NT2/D1 (cell line): ENCODE data around the gene SLC22A9.

Experiments
- DNase-seq: peaks from one replicate; pipeline ENCODE4 v3.0.0-alpha.2; 2011; ENCODE audit warnings: low read depth, low spot score
- H3K27me3 ChIP-seq: 2 replicates; pipeline ENCODE4 v1.6.0; 2011; ENCODE audit warnings: mild to moderate bottlenecking; ENCODE audit not compliant: insufficient read length, insufficient read depth
- H3K36me3 ChIP-seq: 2 replicates; pipeline ENCODE4 v1.6.1; 2011; ENCODE audit warnings: mild to moderate bottlenecking, low read length, mixed read lengths; ENCODE audit not compliant: insufficient read depth, insufficient read length
- H3K4me1 ChIP-seq: 2 replicates; pipeline ENCODE4 v1.5.1; 2011; ENCODE audit not compliant: insufficient read depth, insufficient read length
- H3K4me3 ChIP-seq: 2 replicates; pipeline ENCODE4 v1.5.1; 2011; ENCODE audit warnings: low read depth; ENCODE audit not compliant: insufficient read length
- H3K9ac ChIP-seq: 2 replicates; pipeline ENCODE4 v1.6.0; 2011; ENCODE audit warnings: low read depth; ENCODE audit not compliant: insufficient read length
- H3K9me3 ChIP-seq: 2 replicates; pipeline ENCODE4 v1.5.1; 2011; ENCODE audit warnings: mild to moderate bottlenecking, low read length; ENCODE audit not compliant: insufficient read depth
- SUZ12 ChIP-seq: IDR thresholded peaks from 2 replicates; pipeline ENCODE4 v1.6.1; 2011; ENCODE audit not compliant: insufficient read length, insufficient read depth; ENCODE audit errors: extremely low read depth
- YY1 ChIP-seq: IDR thresholded peaks from 2 replicates; pipeline ENCODE4 v1.6.1; 2011; ENCODE audit not compliant: insufficient read length, insufficient read depth
- ZNF274 ChIP-seq: IDR thresholded peaks from 2 replicates; pipeline ENCODE4 v1.6.1; 2011; ENCODE audit warnings: mild to moderate bottlenecking, low read depth, low read length

Gene SLC22A9

DNA sequence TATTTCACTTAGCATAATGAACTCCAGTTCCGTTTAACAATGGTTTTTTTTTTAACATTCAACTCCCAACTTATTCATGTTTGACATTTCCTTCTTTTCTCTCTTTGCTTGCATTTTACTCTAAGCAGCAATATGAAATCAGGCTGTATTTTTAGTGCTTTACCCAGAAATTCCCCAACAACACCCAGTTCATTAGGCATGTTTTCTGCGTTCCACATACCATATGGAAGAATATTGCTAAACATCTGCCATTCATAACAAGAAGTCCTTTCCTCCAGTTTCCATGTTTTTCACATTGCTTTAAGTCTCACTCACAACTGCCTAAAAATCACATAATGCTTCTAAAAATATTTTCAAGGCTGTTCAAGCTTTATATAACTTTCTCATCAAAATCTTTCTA, 75.5 kb downstream of the SLC22A9 start:
- no peaks in the 10 kb centered on the region for H3K27me3 ChIP-seq
- TF ChIP-seq YY1 = no peak
- TF ChIP-seq ZNF274 = no peak
- TF ChIP-seq SUZ12 = no peak
- no peaks in the 10 kb centered on the region for H3K36me3 ChIP-seq
- H3K4me1 ChIP-seq = no peaks in the 10 kb centered on the region
- peaks cover 14% of the 10 kb centered on the region; the same call in 1 of the 2 replicates for H3K9me3 ChIP-seq
- H3K9ac ChIP-seq = no peak overlapping the region
- H3K4me3 ChIP-seq = no peak overlapping the region
- no peak for DNase-seq

GRCh38 chr11:63445720-63446119, 76.1 kb downstream of the SLC22A9 start:
- Histone ChIP-seq H3K36me3 (no peaks in the 10 kb centered on the region), H3K9me3 (peaks cover 14% of the 10 kb centered on the region; the same call in 1 of the 2 replicates), H3K4me1 (no peaks in the 10 kb centered on the region), H3K27me3 (no peaks in the 10 kb centered on the region), H3K4me3 (no peak overlapping the region), H3K9ac (no peak overlapping the region)
- no peak for TF ChIP-seq YY1
- TF ChIP-seq SUZ12 = no peak
- TF ChIP-seq ZNF274 = no peak
- no peak for DNase-seq

DNA sequence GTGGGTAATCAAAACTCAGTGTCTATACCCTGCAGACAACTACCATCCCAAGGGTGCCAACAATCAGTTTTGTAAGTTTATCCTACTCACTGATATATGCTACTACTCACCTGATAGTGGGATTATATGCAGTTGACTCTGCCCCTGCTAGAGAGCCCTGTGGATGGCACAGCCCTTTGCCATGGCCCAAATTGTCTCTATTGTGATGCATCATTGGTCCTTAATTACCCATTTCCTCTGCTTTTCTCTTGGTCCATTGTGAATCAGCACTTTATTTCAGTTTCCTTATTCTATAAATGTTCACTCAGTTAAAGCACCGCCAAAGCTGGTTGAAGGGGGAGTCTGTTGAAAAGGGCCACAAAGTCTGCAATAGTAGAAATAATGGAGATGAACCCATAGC, 79.1 kb downstream of the SLC22A9 start:
- Histone ChIP-seq H3K9me3 (peaks cover 21% of the 10 kb centered on the region; the same call in 1 of the 2 replicates), H3K4me1 (no peaks in the 10 kb centered on the region), H3K9ac (no peak overlapping the region), H3K36me3 (no peaks in the 10 kb centered on the region), H3K27me3 (no peaks in the 10 kb centered on the region), H3K4me3 (no peak overlapping the region)
- peak; percentile 57 for DNase-seq
- TF ChIP-seq ZNF274 (no peak), SUZ12 (no peak), YY1 (no peak)

DNA sequence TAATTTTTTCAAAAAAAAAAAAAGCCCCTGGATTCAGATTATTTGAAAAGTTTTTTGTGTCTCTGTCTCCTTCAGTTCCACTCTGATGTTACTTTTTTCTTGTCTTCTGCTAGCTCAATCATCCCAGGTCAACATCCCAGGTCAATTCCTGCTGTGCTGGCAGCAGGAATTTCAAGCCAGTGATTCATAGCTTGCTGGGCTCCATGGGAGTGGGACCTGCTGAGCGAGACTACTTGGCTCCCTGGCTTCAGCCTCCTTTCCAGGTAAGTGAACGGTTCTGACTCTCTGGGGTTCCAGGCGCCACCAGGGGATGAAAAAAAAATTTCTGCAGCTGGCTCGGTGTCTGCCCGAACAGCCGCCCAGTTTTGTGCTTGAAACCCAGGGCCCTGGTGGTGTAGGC, 90.0 kb downstream of the SLC22A9 start:
- peak; percentile 59 for DNase-seq
- Histone ChIP-seq H3K27me3 (no peaks in the 10 kb centered on the region), H3K4me3 (peak overlapping the region; percentile 25), H3K9ac (peak overlapping the region; percentile 47), H3K4me1 (peaks cover 5% of the 10 kb centered on the region), H3K36me3 (no peaks in the 10 kb centered on the region), H3K9me3 (peaks cover 26% of the 10 kb centered on the region; the same call in 1 of the 2 replicates)
- no peak for TF ChIP-seq SUZ12
- TF ChIP-seq ZNF274 = no peak
- TF ChIP-seq YY1 = no peak
